Measurements from ENCODE around the gene ASB14.

The ASB14 gene

DNA sequence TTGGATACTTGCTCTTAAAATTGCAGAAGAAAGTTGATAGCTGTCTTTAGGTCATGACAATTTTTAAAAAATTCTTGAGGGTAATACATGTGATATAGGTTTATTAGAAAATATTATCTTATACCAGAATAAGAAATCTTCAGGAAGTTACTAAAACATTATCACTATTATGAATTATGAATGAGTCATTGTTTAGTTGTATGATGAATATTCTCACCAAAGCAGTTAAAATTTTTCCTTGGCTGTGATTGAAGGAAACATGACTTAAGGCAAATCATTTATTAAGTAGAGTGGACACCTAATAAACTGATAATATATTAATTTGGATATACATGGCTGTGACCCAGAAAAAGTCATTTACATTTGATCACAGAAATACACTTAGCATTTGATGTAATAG is 34.8 kb downstream of the ASB14 start:
- no peak for DNase-seq

DNA sequence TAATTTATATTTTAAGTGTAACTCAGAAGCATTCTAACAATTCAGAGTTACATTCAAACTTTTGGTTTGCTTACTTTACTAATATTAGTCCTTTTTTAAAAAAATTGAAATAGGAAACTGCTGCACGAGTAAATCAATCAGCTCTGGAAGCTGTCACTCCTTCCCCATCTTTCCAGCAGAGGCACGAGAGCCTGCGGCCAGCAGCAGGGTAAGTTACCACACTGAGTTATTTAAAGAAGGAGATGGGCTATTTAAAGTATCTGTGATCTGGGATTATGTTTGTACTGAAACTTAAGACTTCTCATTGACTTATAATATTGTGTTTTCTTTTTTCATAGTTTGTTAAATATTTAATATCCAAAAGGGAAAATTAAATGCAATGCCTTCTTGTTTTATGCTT is 35.6 kb downstream of the ASB14 start:
- no peak for DNase-seq

DNA sequence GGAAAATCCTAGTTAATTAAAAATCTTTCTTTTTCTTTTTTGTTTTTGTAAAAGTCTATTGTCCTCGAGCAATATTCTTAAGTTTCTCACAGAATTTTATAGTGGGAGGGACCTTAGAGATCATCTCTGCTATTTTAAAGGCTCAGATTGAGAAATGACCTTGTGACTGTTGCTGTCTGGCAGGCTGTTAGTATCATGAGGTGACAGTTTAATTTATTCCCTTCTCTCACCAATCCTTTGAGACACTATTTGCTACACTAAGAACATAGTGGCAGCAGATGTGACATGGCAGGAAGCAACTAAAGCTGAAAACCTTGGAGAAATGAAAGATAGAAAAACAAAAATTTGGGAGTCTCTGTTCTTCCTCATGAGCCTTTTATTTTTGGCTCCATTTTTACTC is 40.1 kb downstream of the ASB14 start:
- DNase-seq: no peak

- DNase-seq: no peak
Observed at GRCh38 chr3:57244946-57245345, 47.5 kb downstream of the ASB14 start.

GRCh38 chr3:57234613-57235575 is 57.6 kb downstream of the ASB14 start:
- DNase-seq: no peak

GRCh38 chr3:57233799-57234198 is 58.7 kb downstream of the ASB14 start:
- DNase-seq: no peak

GRCh38 chr3:57230006-57230405 is 62.5 kb downstream of the ASB14 start:
- no peak for DNase-seq

- DNase-seq: peak; percentile 29
Observed at GRCh38 chr3:57227930-57228751, 64.3 kb downstream of the ASB14 start.

GRCh38 chr3:57227204-57227929 is 65.1 kb downstream of the ASB14 start, which contains the start of gene APPL1:
APPL1 (plus strand) TSS chr3:57227729; CDS start chr3:57227884, 155 bp downstream.
- peak; percentile 86 for DNase-seq

DNA sequence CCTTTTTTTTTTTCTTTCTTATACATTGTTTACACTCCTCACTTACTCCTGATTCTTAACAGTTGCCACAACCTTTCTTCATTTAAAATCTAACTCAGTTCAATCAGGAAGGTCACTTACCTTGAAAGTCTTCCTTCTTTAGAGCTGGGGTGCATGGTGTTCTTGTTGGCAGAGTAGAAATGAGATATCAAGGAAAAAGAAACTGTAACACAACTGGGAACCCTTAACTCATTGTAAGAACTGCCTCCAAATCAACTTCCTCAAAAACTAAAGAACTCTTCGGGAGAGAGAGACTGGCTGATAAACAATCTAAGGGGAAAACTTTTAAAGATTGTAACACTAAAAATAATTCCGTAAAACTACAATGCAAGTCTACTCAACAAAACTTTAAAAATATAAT is 66.3 kb downstream of the ASB14 start:
- no peak for DNase-seq

- DNase-seq: no peak
Observed at GRCh38 chr3:57224856-57225255, 67.6 kb downstream of the ASB14 start.

DNA sequence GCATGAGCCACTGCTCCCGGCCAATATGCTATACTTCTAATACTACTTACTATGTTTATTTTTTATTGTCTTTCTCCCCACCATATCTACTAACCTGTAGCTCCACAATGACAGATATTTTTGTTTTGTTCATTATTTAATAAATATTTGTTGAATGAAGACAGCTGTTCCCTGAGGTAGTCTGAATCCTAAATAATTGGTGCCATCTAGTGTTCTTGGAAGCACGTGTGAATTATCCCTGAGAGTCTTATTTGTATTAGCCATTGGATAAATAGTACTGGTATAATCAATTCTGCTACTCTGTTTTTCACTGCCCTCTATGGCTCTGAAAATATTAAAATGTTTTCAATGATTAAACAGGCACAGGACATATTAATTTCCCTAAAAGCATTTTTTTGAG is 70.6 kb downstream of the ASB14 start:
- DNase-seq: no peak
